ENCODE data around the gene C10orf90. TPM values are rescaled to one million over a fixed set of nuclear protein-coding genes. Genes with fewer than 3 reads are reported as not detected.

C10orf90 gene
- total RNA-seq, 1 experiment from 2014 or later: not detected

DNA sequence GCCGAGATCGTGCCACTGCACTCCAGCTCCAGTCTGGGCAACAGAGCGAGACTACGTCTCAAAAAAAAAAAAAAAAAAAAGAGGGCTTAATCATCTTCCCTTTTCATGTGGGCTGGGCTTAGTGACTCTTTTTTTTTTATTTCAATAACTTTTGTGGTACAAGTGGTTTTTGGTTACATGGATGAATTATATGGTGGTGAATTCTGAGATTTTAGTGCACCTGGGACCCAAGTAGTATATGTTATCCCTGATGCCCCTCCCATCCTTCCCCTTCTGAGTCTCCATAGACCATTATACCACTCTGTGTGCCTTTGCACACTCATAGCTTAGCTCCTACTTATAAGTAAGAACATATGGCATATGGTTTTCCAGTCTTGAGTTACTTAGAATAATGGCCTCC, 277.4 kb downstream of the C10orf90 start:
- H3K27ac ChIP-seq (ENCODE audit: insufficient read length, low read depth, low read length): no peak overlapping the region
- 0 out of 5 replicates have a peak, but pooled peaks cover 0 to 3% of the 10 kb centered on the region in 2 experiments for H3K9me3 Mint-ChIP-seq
- H3K9me3 ChIP-seq (ENCODE audit: control insufficient read depth, low read depth, low read length): no peaks in the 10 kb centered on the region
- H3K4ac ChIP-seq (ENCODE audit: low read depth, low read length): no peak overlapping the region
- no peak overlapping the region for H3K4me2 ChIP-seq (ENCODE audit: insufficient read depth, insufficient read length, low read length)
- no peak overlapping the region for H3K56ac ChIP-seq (ENCODE audit: insufficient read length, low read depth, low read length)
- peaks cover 3 to 6% of the 10 kb centered on the region in 2 experiments for H3K4me1 Mint-ChIP-seq
- H3K23me2 ChIP-seq (ENCODE audit: insufficient read length, low read depth, low read length, poor library complexity, severe bottlenecking): peaks cover 5% of the 10 kb centered on the region
- H2BK20ac ChIP-seq (ENCODE audit: low read depth, low read length, poor library complexity, severe bottlenecking): no peak overlapping the region
- no peak overlapping the region for H2AFZ ChIP-seq (ENCODE audit: low read length)
- H2BK5ac ChIP-seq (ENCODE audit: insufficient read length, low read length): no peak overlapping the region
- H4K91ac ChIP-seq (ENCODE audit: insufficient read length, low read depth, low read length): no peak overlapping the region
- H3K79me1 ChIP-seq (ENCODE audit: insufficient read depth, low read depth, low read length, poor library complexity, severe bottlenecking): no peaks in the 10 kb centered on the region
- H3K18ac ChIP-seq (ENCODE audit: insufficient read length, low read depth, low read length): no peak overlapping the region
- H3K4me3 Mint-ChIP-seq: no peak overlapping the region
- no peaks in the 10 kb centered on the region for H3K79me2 ChIP-seq (ENCODE audit: insufficient read depth, low read length)
- DNase-seq: no peak
- H3K27ac Mint-ChIP-seq: no peak overlapping the region
- H3T11ph ChIP-seq (ENCODE audit: low read length): no peak overlapping the region
- peaks cover 34% of the 10 kb centered on the region for H3K27me3 Mint-ChIP-seq (ENCODE audit: low read depth)
- no peak overlapping the region for H3K14ac ChIP-seq (ENCODE audit: insufficient read depth, low read length)
- TF ChIP-seq, protein P1, sequence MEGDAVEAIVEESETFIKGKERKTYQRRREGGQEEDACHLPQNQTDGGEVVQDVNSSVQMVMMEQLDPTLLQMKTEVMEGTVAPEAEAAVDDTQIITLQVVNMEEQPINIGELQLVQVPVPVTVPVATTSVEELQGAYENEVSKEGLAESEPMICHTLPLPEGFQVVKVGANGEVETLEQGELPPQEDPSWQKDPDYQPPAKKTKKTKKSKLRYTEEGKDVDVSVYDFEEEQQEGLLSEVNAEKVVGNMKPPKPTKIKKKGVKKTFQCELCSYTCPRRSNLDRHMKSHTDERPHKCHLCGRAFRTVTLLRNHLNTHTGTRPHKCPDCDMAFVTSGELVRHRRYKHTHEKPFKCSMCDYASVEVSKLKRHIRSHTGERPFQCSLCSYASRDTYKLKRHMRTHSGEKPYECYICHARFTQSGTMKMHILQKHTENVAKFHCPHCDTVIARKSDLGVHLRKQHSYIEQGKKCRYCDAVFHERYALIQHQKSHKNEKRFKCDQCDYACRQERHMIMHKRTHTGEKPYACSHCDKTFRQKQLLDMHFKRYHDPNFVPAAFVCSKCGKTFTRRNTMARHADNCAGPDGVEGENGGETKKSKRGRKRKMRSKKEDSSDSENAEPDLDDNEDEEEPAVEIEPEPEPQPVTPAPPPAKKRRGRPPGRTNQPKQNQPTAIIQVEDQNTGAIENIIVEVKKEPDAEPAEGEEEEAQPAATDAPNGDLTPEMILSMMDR (conservative IDR thresholded peaks at IDR 0.05): no peak
- H4K20me1 ChIP-seq (ENCODE audit: control insufficient read depth, insufficient read depth, insufficient read length): no peaks in the 10 kb centered on the region
- H4K8ac ChIP-seq (replicated peaks; ENCODE audit: insufficient read length, low read depth, low read length): no peak overlapping the region
- 0 out of 7 replicates have a peak, but pooled peaks cover 0 to 4% (median 0%) of the 10 kb centered on the region in 3 experiments for H3K36me3 Mint-ChIP-seq (ENCODE audit: insufficient read depth in 1 of 3, low read depth in 3 of 3)
- no peak overlapping the region for H3K9ac ChIP-seq (ENCODE audit: extremely low read depth, insufficient read length, low read length)
- WGBS (ENCODE audit: extremely low coverage, insufficient read length, low lambda C conversion rate): no CpG with 5 or more reads among the region's 4 CpGs
- H2BK120ac ChIP-seq (ENCODE audit: low read depth, low read length, poor library complexity, severe bottlenecking): no peak overlapping the region
- H3K27me3 ChIP-seq (ENCODE audit: insufficient read depth, low read length): peaks cover 11% of the 10 kb centered on the region; the same call in 1 of the 2 replicates
- no peak overlapping the region for H2BK15ac ChIP-seq (ENCODE audit: low read depth, low read length)
- H3K23ac ChIP-seq (ENCODE audit: insufficient read length, low read depth, low read length): no peak overlapping the region
- no peak overlapping the region for H2BK12ac ChIP-seq (ENCODE audit: insufficient read length, low read depth, low read length)
- peaks cover 3% of the 10 kb centered on the region for H3K4me1 ChIP-seq (ENCODE audit: insufficient read depth, low read length)
- H2AK5ac ChIP-seq (ENCODE audit: insufficient read length, low read length): no peak overlapping the region
- H4K5ac ChIP-seq (ENCODE audit: insufficient read length, low read depth, low read length): no peak overlapping the region

Measured in H9 (cell line).